Body of pancreas (tissue), 4 donors: ENCODE data around the gene CAPZB.

ENCODE experiments used
- POLR2A ChIP-seq, 3 donors: fragments of 450-650 bp; IDR thresholded peaks; one replicate each; pipeline ENCODE4 v1.6.1; 2016; ENCODE audit warnings: antibody characterized with exemption in 3 of 3, mild to moderate bottlenecking in 2 of 3
- TF ChIP-seq, protein P1 (sequence below), 7 experiments: fragments of 450-650 bp in 4 of 7; fragments of 200-600 bp in 3 of 7; sonication (generic) in 3 of 7; IDR thresholded peaks; one replicate each; pipeline ENCODE4 v1.5.1; 2016 to 2019; ENCODE audit warnings: antibody characterized with exemption in 7 of 7

DNA sequence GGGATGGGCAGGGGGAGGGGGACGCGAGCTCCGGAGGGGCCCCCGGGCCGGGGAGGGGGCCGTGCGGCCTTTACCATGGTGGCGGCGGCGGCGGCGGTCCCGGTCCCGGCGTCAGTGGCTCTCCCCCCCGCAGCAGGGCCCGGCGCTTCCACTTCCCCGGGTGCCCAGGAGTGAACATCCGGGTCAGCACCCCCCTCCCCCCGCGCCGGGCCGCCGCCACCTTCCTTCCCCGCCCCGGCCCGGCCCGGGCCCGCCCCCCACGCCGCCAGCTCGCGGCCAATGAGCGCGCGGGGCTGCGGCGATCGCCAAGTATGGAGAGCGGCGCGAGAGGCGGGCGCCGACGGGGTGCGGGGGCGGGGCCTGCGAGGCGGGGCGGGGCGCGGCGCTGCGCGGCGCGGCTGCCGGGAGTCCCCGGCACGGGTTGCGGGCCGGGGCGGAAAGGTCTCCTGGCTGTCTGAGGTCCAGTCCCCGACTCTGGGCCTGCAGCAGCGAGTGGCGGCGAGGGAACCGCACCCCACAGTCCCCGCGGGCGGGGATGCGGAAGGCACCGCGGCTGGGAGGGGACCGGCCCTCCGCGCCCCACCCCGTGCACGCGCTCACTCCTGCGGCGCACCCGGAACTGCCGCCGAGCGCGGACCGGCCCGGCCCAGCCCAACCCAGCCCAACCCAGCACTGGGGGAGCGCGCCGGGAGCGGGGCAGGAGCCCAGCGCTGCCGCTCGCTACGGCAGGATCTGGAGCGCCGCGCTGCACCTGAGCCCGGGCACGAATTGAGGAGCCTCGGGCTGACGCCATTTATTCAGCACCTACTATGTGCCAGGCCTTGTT lies at the start of gene CAPZB:
- TF ChIP-seq, protein P1, sequence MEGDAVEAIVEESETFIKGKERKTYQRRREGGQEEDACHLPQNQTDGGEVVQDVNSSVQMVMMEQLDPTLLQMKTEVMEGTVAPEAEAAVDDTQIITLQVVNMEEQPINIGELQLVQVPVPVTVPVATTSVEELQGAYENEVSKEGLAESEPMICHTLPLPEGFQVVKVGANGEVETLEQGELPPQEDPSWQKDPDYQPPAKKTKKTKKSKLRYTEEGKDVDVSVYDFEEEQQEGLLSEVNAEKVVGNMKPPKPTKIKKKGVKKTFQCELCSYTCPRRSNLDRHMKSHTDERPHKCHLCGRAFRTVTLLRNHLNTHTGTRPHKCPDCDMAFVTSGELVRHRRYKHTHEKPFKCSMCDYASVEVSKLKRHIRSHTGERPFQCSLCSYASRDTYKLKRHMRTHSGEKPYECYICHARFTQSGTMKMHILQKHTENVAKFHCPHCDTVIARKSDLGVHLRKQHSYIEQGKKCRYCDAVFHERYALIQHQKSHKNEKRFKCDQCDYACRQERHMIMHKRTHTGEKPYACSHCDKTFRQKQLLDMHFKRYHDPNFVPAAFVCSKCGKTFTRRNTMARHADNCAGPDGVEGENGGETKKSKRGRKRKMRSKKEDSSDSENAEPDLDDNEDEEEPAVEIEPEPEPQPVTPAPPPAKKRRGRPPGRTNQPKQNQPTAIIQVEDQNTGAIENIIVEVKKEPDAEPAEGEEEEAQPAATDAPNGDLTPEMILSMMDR (IDR thresholded peaks at IDR 0.05) = no peak
- TF ChIP-seq POLR2A (IDR thresholded peaks at IDR 0.05) = peak; percentile 81
